GM19438 (cell line): ENCODE data around the gene FRMD4A.

Source experiments
- ATAC-seq: cut with Tn5 transposase; IDR thresholded peaks from one replicate; pipeline ENCODE4 v1.9.1; 2021; ENCODE audit warnings: low read depth; ENCODE audit not compliant: unreplicated experiment

Gene FRMD4A

DNA sequence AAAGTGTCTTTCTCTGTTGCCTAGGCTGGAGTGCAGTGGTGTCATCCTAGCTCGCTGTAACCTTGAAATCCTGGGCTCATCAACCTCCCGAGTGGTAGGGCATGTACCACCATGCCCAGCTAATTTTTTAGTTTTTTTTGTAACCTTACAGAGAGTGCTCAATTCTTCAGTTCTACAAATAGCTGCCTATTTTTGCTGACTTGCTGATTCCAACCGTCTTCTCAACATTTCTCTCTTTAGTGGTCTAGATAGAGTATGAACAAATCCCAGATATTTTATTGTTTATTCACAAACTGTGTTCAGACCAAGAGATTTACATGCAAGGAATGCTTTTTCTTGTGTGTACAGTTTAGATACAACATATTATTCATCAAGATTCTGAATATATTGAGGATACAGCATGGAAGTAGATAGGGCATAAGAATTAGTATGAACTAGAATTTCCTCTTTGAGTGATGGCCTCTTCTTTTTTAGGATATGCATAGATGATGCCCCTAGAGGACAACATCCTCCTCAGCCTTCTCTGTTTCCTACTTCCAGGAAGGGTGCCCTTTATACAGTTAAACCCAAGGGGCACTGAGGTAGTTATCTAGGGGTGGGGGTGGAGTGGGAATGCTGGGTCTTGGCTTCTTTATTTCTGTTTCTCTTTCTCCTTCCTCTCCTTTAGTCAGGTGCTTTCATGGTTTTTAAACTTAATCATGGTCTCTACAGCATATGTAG, 717.9 kb downstream of the FRMD4A start:
- no peak for ATAC-seq

DNA sequence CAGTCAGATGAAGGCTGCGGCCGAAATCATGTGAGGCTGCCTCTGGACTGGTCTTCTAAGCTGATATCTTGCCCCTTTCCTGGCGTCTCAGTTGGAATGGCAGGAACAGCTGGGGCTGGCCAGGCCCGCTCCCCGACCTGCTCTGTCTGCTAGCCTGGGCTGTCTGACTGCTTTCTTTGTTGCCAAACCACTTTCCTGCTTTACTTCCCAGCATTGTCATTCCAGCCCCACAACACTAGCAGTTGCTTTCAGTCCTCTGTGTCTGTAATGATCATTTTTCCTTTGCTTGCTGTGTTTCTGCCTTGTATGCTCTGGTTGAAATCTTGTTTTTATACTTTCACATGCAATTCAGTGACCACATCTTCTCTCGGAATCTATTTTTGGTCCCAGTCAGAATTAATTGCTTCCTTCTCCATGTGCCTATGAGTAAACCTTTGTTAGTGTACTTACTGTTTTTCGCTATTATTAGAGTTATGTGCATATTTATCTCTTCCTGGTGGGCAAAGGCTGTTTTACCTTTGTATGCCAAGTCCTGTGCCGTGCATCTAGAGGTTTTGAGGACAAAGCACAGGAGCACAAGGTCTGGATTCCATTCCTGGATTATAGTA, 722.4 kb downstream of the FRMD4A start:
- ATAC-seq, result no peak

DNA sequence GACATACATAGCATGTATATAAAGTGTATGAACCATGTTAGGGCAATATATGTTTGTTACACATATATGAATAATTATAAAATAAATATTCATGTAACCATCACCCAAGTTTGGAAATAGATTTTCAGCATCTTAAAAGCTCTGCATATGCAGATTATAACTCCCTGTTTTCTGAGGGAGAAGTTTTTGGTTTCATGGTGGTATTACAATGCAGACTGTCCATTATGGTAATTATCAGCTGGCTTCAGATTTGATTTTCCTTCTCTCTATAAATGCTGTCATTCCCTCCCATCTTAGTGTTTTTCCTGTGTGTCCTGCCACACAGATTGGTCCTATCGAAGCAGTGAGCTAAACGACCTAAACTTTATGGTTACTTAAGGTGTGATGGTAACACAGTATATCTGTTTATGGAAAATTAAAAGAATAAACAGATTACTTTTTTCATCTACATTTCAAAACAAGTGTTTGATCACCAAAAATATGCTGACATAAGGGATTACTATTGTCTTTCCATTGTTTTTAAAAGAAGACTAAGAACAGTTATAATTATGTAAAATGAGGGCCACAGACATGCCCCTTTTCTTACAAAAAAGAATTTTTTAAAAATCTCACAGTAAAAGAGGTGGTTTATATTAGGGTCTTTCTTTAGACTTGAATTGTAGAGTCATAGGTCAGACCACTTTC, 726.2 kb downstream of the FRMD4A start:
- ATAC-seq, result no peak

DNA sequence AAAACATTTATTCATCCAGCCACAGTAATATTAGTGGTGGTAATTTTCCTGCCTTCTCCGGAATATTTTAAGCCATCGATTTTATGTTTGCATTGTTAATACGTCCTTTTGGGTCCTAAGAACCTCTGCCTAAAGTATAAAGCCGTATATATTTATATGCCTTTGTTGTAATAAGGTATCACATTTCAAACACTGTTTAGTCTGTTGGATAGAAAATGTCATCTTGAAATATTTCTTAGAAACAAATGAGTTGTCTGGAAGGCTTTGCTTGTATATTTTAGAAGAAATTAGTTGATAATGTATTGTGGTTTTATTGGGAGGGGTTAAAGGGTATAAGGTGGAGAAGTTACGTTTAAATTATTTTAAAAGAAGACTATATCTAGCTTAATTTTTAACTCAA, 732.8 kb downstream of the FRMD4A start:
- no peak for ATAC-seq

DNA sequence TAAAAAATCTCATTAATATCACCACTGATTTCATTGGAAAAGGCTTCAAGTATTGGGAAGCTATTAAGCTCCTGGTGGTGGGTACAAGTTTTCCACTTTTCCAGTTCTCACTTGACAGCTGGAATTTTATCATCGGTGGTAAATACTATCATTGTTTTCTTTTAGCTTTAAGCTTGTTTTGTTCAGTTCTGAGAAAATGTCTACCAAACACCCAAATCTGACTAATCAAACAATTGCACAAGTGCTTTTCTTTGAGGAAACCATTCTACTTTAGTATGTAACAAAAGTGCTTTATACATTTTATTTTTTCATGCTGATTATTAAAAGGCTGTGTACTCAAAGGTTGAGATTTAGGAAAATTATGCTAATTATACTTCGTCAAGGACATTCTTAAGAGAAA, 736.1 kb downstream of the FRMD4A start:
- ATAC-seq, result no peak
